NK-92 treated with Interleukin-12 subunit alpha and Interleukin-12 subunit beta, amount 100 ng/mL, for 24 hours (cell line): ENCODE data around the gene MIPEP.
"Not testable (repeated sequence)": the region's sequence is repeated elsewhere in the genome, so short reads cannot be mapped to it uniquely, and the experiment has no call there.

Experiments
- DNase-seq: peaks from one replicate; lab custom pipeline; 2025; lab: John Stamatoyannopoulos, UW

The MIPEP gene

GRCh38 chr13:23749288-23749873 lies 139.8 kb downstream of the MIPEP start:
- DNase-seq: no peak

DNA sequence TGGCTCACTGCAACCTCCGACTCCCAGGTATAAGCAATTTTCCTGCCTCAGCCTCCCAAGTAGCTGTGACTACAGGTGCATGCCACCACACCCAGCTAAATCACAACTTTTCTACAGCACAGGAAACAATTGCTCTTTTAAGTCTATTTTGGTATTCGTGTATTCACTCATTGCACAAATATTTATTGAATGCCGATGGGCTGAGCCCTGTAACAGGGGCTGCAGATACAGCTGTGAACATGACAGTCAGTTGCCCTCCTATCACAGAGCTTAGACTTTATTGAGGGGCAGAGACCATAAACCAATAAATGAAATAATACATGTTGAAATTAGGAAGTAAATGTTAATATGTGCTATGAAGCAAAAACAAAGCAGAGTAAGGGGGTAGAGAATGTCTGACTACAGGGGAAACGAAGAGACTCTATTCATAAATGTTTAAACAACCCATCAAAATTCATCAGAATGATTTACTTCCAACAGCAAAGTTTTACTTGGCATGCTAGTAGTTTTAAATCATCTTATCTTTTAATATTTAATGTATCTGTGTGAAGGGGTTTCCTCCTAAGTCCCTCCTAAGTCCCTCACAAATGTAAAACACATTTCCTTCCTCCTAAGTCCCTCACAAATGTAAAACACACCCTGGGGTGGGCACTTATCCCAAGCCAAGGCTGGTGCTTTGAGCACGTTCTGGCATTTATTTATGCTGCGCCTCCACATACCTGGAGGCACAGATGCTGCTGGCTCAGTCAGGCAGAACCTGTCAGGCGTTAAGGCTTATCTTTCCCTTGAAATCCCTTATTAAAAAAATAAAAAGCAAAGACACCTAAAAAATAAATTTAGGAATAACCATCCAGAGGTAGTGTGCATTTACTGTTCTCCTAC lies 140.8 kb downstream of the MIPEP start:
- DNase-seq: no peak

GRCh38 chr13:23746141-23746540 lies 143.1 kb downstream of the MIPEP start:
- not testable (repeated sequence) for DNase-seq

DNA sequence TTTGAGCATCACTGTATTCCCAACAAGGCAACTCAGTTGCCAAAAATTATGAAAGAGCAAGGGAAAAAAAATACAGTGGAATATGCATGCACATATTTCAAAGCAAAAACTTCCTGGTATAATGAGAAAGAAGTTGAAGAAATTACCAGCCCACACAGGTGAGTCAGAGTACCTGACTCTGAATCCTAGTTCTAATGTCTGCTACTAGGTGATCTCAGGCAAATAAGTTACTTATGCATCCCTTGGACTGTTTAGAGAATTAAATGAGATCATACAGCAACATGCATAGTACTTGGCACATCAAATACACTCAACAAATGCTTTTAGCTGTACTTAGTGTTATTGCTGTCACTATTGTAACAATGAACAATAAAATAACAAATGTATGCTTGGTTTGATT lies 144.9 kb downstream of the MIPEP start:
- no peak for DNase-seq

GRCh38 chr13:23743278-23744076 lies 145.7 kb downstream of the MIPEP start:
- no peak for DNase-seq

GRCh38 chr13:23741879-23742510 lies 147.2 kb downstream of the MIPEP start:
- DNase-seq: no peak

DNA sequence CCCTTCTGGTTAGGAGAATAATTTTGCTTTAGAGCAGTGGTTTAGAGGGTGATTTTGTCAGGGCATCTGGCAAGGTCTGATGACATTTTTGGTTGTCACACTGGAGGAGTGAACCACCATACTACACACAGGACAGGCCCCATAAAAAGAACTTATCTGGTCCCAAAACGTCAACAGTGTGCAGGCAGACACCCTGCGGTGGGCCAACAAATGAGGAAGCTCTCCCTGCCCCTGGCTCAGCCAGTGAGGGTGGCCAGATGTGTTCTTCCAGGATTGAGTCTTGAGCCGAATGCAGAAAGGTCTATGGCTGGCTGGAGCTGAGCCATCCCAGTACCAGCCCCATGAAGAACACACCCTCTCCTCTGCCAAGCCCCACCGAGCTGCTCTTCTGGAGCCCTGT lies 149.2 kb downstream of the MIPEP start:
- no peak for DNase-seq

DNA sequence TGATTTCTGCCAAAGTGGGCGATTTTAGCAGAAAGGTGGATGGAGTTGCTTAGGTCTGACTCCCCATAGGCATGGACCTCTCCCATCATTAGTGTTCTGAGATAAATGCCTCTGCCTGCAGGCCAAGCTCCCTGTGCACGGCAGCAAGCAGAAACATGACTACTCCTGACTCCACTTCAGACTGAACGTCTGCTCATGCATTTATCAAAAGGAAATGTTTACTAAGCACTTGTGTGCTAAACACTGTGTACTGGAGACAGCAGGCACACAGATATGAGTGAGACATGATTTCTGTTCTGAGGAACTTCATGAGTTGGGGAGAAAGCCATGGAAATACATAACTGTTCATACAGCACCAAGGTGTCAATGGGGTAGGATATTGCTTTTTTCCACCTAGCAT lies 149.6 kb downstream of the MIPEP start:
- DNase-seq: no peak

- no peak for DNase-seq
Measured at GRCh38 chr13:23736541-23736940, 152.7 kb downstream of the MIPEP start.

DNA sequence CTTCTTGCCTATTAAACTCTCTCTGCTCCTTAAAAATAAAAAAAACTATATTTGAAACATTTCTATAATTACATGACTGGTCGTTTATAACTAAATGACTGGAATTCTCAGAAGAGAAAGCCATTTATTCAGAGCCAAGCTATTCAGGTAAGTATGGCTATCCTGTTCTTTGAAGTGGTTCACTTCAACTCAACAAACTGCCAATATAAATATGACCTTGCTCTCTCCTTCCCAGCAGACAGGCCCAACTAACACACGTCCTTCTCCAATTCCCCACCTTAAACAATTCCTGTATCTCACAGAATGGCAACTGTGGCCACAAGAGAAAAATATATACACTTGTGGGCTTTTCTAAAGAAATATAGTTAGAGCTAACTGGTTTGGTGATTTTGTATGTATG lies 153.9 kb downstream of the MIPEP start:
- DNase-seq: no peak

- DNase-seq: no peak
Measured at GRCh38 chr13:23731709-23732108, 157.5 kb downstream of the MIPEP start.

- no peak for DNase-seq
Measured at GRCh38 chr13:23730251-23730650, 158.9 kb downstream of the MIPEP start.

DNA sequence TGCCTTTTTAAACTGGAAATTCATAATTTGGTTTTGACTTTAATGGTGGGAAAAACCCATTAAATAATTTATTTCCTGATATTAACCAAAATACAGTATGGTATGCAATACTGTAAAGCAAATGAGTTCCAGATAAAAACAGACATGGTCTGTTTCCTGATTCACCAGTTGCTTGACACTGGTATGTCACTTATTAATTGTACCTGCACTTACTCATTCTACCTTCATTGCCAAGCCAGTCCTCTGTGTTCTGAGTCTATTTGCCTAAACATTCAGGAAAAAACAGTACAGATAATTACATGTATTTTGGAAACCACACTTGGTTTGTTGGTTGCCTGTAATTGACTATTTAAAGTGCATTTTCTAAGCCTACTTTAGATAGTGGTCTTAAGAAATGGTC lies 159.7 kb downstream of the MIPEP start:
- DNase-seq: no peak

DNA sequence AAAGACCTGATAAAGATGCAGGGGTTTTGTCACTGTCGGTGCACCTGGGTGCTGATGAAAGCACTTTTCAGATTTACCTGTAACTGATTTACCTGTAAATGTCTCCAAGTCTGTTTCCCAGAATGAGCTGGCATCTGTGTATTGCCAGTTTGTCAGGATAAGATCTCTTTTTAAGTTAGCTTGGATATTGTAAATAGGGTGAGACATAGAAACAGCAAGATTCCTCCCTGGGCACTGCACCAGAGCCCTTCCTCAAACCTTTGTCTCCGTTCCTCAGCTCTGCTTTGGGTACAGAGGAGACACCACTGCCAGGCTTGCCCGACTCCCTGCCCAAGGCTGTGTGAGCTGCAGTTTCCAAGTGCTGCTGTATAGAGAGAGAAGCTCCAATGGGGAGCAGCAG lies 160.4 kb downstream of the MIPEP start:
- no peak for DNase-seq

- DNase-seq: no peak
Measured at GRCh38 chr13:23725922-23726321, 163.3 kb downstream of the MIPEP start.

DNA sequence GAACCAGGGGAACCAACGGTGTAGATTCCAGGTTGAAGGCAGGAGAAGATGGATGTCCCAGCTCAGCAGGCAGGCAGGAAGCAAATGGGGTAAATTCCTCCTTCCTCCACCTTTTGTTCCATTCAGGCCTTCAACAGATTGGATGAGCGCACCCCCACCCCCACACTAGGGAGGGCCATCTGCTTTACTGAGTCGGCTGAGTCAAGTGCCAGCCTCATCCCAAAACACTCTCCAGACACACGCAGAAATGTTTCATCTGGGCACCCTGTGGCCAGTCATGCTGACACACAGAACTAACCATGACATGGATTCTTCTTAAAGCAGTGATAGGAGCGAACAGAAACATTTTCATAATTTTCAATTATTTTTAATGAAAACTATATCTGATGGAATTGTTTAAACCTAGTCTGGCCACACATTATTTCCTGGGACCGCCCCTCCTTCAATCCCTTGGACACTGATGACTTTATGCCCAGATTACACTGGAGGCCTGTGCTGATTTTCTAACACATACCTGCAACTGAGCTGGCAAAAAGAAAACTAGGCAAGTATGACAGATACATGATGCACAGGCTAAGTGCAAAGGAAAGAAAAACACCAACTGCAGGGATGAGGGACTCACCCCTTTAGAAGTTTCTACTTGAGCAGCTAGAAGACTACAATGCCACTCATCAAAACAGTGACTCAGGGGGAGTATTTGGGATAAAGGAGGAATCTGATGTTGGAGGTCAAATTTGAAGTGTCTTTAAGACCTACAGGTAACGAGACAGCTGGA lies 164.8 kb downstream of the MIPEP start:
- no peak for DNase-seq

GRCh38 chr13:23723471-23723870 lies 165.7 kb downstream of the MIPEP start:
- DNase-seq: no peak

DNA sequence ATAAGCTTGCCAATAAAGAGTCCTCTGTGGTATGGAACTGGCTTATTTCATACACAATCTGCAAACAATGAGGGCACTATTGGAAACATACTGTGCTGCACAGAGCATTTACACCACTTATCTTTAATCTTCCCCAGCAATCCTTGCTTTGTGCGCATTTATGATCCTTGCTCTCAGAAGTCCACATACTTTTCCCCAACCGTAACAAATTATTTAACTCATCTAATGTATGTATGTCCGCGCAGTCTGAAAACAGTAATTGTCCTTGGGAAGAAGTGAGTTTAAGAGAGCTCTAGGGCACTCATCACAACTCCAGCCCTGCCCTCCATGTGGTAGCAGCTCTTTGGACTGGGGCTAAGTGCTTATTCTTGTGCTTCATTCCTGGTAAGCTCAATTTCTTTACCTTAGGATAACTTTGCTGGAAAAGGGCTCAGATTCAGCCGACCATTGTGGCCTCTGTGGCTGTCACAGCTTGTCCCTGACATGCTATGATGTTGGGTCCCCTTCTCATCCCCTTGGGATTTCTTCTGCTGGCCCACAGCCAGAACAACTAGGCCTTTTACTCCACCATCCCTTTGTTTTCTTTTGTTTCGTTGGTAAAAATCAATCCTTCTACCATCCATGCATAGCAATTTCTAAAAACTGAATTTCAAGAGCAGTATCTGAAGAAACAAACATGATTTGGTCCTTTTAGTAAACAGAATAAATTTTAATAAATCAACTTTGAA lies 166.3 kb downstream of the MIPEP start:
- no peak for DNase-seq

GRCh38 chr13:23718996-23719395 lies 170.2 kb downstream of the MIPEP start:
- DNase-seq: no peak

DNA sequence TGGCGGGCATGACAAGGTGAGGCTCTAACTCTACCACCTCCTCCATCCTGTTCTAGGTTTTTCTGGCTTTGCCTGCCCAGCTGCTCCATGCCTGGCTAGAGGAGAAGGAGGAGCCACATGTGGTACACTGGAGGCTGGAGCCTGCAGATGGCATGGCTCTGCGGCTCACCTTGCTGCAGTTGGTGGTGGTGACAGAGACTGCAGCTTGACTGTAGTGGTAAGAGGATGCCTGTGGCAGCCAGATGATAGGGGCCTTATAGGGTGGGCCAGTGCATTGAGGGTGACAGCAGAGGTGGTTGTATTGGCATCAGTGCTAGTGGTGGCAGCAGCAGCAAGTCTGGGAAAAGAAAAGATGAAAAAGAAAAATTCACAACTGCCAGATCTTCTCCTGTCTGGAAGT lies 172.8 kb downstream of the MIPEP start:
- no peak for DNase-seq

- DNase-seq: no peak
Measured at GRCh38 chr13:23715762-23716235, 173.4 kb downstream of the MIPEP start.
